Measurements from ENCODE around the gene RABL3. TPM values are rescaled to one million over a fixed set of nuclear protein-coding genes. Genes with fewer than 3 reads are reported as not detected.

The RABL3 gene
- total RNA-seq, 6 donors from 2014 or later = 4.9 to 20.1 (median 14.2) TPM

DNA sequence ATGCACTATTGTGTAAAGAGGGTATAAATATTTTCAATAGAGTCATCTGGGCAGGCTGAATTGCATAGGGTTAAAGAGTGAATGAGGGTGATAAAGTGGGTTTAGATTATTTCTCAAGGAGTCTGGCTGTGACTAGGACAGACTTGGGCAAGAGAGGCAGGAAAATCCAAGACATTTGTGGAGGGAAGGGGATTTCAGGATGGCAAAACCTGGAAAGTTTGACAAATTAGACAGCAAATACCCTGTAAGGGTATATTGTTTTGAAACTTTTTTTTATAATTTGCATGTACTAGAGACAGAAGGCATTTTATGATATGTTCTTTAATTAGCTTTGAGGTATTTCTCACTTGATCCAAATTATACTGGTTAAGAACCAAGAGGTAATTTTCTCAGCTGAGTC is 77.4 kb downstream of the RABL3 start:
- DNase-seq = no peak

DNA sequence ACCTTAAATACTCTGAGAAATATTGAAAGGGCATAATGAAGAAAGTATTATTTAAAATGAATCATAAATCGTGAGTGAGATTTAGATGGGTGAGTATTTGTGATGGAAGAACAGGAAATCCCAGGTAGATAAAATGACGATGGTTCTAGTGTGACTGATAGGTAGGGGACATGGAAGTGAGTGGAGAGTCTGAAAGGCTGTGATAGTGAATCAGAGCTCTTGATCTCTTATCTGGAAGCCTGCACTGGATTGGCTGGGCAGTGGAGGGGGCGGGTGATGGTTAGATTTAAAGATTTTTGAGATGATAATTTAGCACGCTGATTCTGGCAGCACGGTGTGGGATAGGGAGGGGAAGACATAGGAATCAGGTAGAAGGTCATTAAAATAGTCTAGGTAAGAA is 80.4 kb downstream of the RABL3 start:
- Histone ChIP-seq H3K4me1 (no peaks in the 10 kb centered on the region), H3K4me3 (no peak overlapping the region), H3K27me3 (no peaks in the 10 kb centered on the region), H3K9me3 (no peaks in the 10 kb centered on the region), H3K36me3 (no peaks in the 10 kb centered on the region), H3K27ac (no peak overlapping the region)
- TF ChIP-seq, protein P1, sequence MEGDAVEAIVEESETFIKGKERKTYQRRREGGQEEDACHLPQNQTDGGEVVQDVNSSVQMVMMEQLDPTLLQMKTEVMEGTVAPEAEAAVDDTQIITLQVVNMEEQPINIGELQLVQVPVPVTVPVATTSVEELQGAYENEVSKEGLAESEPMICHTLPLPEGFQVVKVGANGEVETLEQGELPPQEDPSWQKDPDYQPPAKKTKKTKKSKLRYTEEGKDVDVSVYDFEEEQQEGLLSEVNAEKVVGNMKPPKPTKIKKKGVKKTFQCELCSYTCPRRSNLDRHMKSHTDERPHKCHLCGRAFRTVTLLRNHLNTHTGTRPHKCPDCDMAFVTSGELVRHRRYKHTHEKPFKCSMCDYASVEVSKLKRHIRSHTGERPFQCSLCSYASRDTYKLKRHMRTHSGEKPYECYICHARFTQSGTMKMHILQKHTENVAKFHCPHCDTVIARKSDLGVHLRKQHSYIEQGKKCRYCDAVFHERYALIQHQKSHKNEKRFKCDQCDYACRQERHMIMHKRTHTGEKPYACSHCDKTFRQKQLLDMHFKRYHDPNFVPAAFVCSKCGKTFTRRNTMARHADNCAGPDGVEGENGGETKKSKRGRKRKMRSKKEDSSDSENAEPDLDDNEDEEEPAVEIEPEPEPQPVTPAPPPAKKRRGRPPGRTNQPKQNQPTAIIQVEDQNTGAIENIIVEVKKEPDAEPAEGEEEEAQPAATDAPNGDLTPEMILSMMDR (IDR thresholded peaks at IDR 0.05) = no peak
- TF ChIP-seq POLR2A (IDR thresholded peaks at IDR 0.05) = no peak
- TF ChIP-seq POLR2AphosphoS5 (IDR thresholded peaks at IDR 0.05) = no peak
- no peak for TF ChIP-seq EP300 (IDR thresholded peaks at IDR 0.05)
- ATAC-seq (ENCODE audit: low FRiP score in 2 of 2) (no peak), DNase-seq (no peak)
- WGBS, 2 donors = 51 to 52% methylated on average over 5 of the region's 5 CpGs

More for the DNA sequence above, 77.4 kb downstream of the RABL3 start:
- no peaks in the 10 kb centered on the region for H3K27me3 ChIP-seq
- no peaks in the 10 kb centered on the region for H3K4me1 ChIP-seq
- no peak overlapping the region for H3K4me3 ChIP-seq
- no peak overlapping the region for H3K27ac ChIP-seq
- no peak for ATAC-seq (ENCODE audit: low FRiP score in 2 of 2)
- no peaks in the 10 kb centered on the region for H3K36me3 ChIP-seq
- TF ChIP-seq EP300 (IDR thresholded peaks at IDR 0.05) (no peak), POLR2AphosphoS5 (IDR thresholded peaks at IDR 0.05) (no peak), POLR2A (IDR thresholded peaks at IDR 0.05) (no peak)
- TF ChIP-seq, protein P1 (IDR thresholded peaks at IDR 0.05) = no peak
- no peaks in the 10 kb centered on the region for H3K9me3 ChIP-seq

DNA sequence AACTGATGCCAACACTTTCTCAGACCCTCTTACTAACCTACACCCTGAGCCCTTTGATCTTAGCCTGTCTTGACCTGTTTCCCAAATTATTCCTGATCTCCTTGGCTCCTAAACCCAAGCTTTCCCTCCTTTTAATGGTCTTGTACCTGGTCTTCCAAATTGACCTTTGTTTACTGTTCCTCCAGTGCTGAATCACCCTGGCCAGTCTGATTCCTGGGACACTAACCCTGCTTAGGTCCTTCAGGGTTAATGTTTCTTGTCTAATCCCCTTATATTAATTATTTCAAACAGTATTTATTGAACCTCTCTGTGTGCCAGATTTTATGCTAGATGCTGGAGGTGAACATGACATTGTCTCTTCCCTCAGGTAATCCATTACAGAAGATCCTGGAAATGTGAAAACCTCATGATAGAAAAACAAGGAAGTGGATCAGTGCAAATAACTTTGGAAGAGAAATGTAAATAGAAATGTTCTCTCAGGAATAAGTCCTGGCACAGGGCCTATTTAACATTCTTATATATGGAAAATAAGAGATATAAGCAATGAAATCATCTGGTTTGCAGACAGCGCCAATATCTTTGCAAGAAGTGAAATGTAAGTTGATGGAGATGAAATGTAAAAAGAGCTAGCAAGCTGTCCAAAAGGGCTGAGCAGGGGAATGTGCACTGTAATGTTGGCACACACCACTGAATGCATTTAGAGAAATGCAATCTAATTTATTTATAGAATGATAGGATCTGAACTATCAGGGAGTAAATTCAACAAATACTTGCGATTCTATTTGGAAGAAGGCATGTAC is 81.0 kb downstream of the RABL3 start:
- Histone ChIP-seq H3K4me3 (no peak overlapping the region), H3K27ac (no peak overlapping the region), H3K9me3 (no peaks in the 10 kb centered on the region), H3K36me3 (no peaks in the 10 kb centered on the region), H3K27me3 (no peaks in the 10 kb centered on the region), H3K4me1 (no peaks in the 10 kb centered on the region)
- DNase-seq (no peak), ATAC-seq (ENCODE audit: low FRiP score in 2 of 2) (no peak)
- 24 to 38% methylated on average over 2 of the region's 2 CpGs for WGBS, 2 donors
- TF ChIP-seq POLR2A (IDR thresholded peaks at IDR 0.05) (no peak), POLR2AphosphoS5 (IDR thresholded peaks at IDR 0.05) (no peak), EP300 (IDR thresholded peaks at IDR 0.05) (no peak)
- TF ChIP-seq, protein P1 (IDR thresholded peaks at IDR 0.05) = no peak

DNA sequence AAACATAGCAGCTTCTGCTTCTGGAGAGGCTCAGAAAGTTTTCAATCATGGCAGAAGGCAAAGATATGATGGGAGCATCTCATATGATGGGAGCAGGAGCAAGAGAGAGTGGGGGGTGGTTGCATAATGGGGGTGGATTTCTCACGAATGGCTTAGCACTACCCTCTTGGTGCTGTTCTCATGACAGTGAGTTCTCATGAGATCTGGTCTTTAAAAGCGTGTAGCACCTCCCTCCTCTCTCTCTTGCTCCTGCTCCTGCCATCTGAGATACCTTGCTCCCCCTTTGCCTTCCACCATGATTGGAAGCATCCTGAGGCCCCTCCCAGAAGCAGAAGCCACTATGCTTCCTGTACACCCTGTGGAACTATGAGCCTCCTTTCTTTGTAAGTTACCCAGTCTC is 82.5 kb downstream of the RABL3 start:
- no peak for DNase-seq
- 80 to 100% methylated on average over 1 to 2 of the region's 2 CpGs for WGBS, 2 donors
- Histone ChIP-seq H3K36me3 (no peaks in the 10 kb centered on the region), H3K4me3 (no peak overlapping the region), H3K27me3 (no peaks in the 10 kb centered on the region), H3K27ac (no peak overlapping the region), H3K9me3 (no peaks in the 10 kb centered on the region), H3K4me1 (no peaks in the 10 kb centered on the region)
- TF ChIP-seq, protein P1 (IDR thresholded peaks at IDR 0.05) = no peak
- no peak for TF ChIP-seq POLR2AphosphoS5 (IDR thresholded peaks at IDR 0.05)
- TF ChIP-seq POLR2A (IDR thresholded peaks at IDR 0.05) = no peak
- TF ChIP-seq EP300 (IDR thresholded peaks at IDR 0.05) = no peak
- no peak for ATAC-seq (ENCODE audit: low FRiP score in 2 of 2)

DNA sequence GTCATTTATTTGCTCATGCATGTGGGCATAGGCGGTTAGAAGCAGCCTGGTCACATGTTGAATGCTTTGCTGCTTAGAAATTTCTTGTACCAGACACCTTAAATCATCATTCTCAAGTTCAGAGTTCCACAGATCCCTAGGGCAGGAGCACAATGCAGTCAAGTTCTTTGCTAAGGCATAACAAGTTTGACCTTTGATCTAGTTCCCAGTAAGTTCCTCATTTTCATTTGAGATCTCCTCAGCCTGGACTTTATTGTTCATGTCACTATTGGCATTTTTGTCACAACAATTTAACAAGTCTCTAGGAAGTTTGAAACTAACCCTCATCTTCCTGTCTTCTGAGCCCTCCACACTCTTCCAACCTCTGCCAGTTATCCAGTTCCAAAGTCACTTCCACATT is 83.0 kb downstream of the RABL3 start:
- no peak for ATAC-seq (ENCODE audit: low FRiP score in 2 of 2)
- Histone ChIP-seq H3K4me3 (no peak overlapping the region), H3K9me3 (no peaks in the 10 kb centered on the region), H3K27me3 (no peaks in the 10 kb centered on the region), H3K27ac (no peak overlapping the region), H3K36me3 (no peaks in the 10 kb centered on the region), H3K4me1 (no peaks in the 10 kb centered on the region)
- 88% methylated on average over 1 of the region's 1 CpG for WGBS, 2 donors
- DNase-seq = no peak
- TF ChIP-seq, protein P1 (IDR thresholded peaks at IDR 0.05) = no peak
- no peak for TF ChIP-seq EP300 (IDR thresholded peaks at IDR 0.05)
- no peak for TF ChIP-seq POLR2AphosphoS5 (IDR thresholded peaks at IDR 0.05)
- no peak for TF ChIP-seq POLR2A (IDR thresholded peaks at IDR 0.05)

Measured in upper lobe of left lung (tissue), 6 donors.